Right lung (tissue), 10 donors: ENCODE results near the gene KRI1. TPM values are rescaled to one million over a fixed set of nuclear protein-coding genes. Genes with fewer than 3 reads are reported as not detected.
A peak's percentile ranks its signal among the peaks of the same experiment; 100 is the strongest.

Experiments used
- DNase-seq, 2 donors: peaks; one replicate each; pipeline ENCODE4 v3.0.0-alpha.2; 2013
- long read RNA-seq, 8 donors: transcript quantifications; one replicate each; lab custom pipeline, GENCODE V29; 2026
- polyA plus RNA-seq, 5 donors: library from polyadenylated mRNA; unstranded; fragments of 120-200 nt; gene quantifications; one replicate each; pipeline versions ENCODE4 v1.2.1 to v1.2.3, GENCODE V29; 2013; ENCODE audit warnings: inconsistent platforms in 1 of 5, low replicate concordance in 1 of 5; ENCODE audit not compliant: insufficient read length in 5 of 5, insufficient read depth in 1 of 5

The KRI1 gene
- 10 to 100 TPM; 25.4 to 38.2 (median 32.8) TPM for polyA plus RNA-seq
- long read RNA-seq, donor 1, partial matches to known transcripts: 0 of 6 reads
- long read RNA-seq, donor 1, other reads (novel, unspliced or antisense): 0 of 6 reads
- long read RNA-seq, donor 2, partial matches to known transcripts: 0 of 1 reads
- long read RNA-seq, donor 2, other reads (novel, unspliced or antisense): 0 of 1 reads
- long read RNA-seq, donor 3, partial matches to known transcripts: 34 of 37 reads
- long read RNA-seq, donor 3, other reads (novel, unspliced or antisense): 0 of 37 reads
- long read RNA-seq, donor 4: 0 reads
- long read RNA-seq, donor 5, partial matches to known transcripts: 0 of 4 reads
- long read RNA-seq, donor 5, other reads (novel, unspliced or antisense): 0 of 4 reads
- long read RNA-seq, donor 6, transcript KRI1-201 (19 exons, 3,023 nt): major isoform, 6 of 7 reads
- long read RNA-seq, donor 6, partial matches to known transcripts: 0 of 7 reads
- long read RNA-seq, donor 6, other reads (novel, unspliced or antisense): 0 of 7 reads
- long read RNA-seq, donor 7, partial matches to known transcripts: 0 of 2 reads
- long read RNA-seq, donor 7, other reads (novel, unspliced or antisense): 0 of 2 reads
- long read RNA-seq, donor 8, partial matches to known transcripts: 0 of 2 reads
- long read RNA-seq, donor 8, other reads (novel, unspliced or antisense): 0 of 2 reads

GRCh38 chr19:10565567-10566407 lies at the start of gene KRI1:
TSS of gene KRI1 (minus strand) at chr19:10566010. CDS start at chr19:10565999, 11 bp downstream.
- DNase-seq: peak; percentile 96

GRCh38 chr19:10612499-10613119 lies 46.8 kb upstream of the KRI1 start:
- peak in 1 of 2 donors; percentile 8 for DNase-seq

DNA sequence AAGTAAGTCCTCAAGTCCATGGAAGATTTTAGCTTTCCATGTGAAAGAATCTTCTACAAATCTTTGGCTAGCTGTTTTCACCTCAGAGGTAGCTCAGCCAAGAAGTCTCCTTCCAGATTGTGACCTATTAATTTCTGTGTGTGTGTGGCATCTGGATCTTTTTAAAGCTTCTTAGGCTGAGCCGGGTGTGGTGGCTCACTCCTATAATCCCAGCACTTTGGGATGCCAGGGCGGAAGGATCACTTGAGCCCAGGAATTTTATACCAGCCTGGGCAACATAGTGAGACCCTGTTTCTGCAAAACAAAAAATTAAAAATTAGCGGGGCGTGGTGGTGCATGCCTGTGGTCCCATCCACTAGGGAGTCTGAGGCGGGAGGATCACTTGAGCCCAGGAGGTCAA lies 46.1 kb upstream of the KRI1 start:
- no peak for DNase-seq

- DNase-seq: peak in 1 of 2 donors; percentile 3
Observed at GRCh38 chr19:10604460-10604980, 38.7 kb upstream of the KRI1 start.

DNA sequence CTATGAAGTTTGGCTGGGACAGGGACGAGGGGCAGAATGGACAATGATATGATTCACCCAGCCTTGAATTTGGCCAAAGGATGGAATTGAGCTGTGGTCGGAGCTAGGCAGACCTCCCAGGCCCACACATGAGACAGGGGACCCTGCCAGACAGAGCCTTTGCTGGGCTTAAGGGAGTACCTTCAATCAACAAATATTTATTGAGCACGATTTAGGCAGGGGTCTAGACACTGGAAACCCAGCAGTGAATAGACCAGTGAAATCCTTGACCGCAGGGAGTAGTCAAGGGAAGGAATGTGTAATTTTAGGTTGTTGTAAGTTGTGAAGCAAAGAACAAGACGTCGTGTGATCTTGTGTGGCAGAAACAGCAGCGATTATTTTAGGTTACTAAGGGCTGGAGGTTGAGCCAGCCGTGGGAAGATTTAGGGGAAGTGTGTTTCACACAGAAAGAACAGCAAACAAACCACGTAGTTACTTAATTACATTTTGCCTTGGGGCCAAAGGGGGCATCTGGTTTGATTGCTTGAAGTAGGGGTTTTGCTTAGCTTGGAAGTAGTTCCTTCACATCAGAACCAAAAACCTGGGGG lies 38.2 kb upstream of the KRI1 start:
- DNase-seq: peak in 1 of 2 donors; percentile 15

DNA sequence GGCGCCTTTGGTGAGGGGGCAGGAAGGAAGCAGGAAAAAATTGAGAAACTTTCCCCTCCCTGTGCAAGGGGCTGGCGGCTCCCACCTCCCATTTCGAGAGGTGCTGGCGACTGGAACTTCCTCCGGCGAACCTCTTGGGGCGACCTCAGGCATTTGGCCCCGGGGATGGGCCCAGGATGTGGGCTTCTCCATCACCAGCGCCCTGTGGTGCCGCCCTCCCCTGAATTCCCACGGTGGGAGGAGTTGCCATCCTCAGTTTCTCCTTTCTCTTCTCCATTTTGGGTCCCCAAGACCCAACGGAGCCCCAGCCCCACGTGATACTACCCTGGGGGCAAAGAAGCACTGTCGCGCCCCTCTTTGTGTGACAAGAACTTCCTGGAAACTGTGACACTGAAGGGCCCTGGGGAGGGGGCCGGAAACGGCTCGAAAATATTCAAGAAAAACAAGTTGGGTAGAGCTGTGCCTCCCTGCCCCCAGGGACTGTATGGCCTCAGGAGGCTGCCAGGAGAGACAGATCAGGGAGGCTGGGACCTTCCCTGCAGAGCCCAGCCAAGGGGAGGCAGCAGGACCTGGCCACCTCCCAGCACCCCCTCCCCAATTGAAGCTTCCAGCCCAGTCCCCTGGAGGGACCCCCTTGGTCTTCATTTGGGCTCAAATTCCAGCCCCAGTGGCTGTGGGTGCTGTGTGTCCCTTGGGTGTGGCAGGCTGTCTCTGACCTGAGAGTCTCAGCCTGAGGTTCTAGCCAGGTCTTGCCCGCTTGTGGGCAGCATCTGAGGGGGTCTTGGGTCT lies 37.5 kb upstream of the KRI1 start:
- peak; percentile 38 to 54 for DNase-seq

DNA sequence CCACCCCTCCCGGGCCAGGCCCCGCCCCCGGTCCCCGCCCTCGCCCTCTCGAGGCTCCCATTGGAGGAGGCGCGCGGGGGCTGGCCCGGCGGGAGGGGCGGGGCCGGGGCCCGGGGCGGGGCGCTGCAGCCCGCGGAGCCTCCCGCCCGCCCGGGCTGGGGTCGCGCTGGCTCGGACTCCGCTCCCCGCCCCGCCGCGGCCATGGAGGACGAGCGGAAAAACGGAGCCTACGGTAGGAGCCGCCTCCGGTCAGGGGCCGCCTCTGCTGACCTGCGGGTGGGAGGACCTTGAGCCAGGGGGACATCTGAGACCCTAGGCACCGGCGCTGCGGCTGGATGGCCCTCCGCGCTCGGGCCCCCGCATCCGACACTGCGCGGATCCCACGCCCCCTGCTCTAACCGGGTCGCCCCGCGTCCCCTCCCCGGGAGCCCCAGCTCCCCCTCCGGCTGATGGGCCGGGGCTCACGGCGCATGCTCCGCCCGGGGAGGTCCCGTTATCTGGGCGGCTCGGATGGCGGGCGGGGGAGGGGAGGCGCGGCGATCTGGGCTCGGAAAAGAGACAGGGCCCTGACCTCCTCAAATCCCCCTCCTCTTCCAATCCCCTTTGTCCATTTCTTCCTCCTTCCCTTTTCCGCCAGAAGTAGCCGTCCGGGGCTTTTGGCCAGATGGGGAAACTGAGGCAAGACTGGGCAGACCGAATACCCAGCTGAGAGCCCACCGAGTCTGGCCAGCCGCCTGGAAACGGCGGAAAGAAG lies 36.7 kb upstream of the KRI1 start:
- peak; percentile 67 to 68 for DNase-seq

GRCh38 chr19:10601999-10602329 lies 36.2 kb upstream of the KRI1 start:
- DNase-seq: no peak

- no peak for DNase-seq
Observed at GRCh38 chr19:10600149-10600548, 34.3 kb upstream of the KRI1 start.

GRCh38 chr19:10593820-10594637 lies 28.2 kb upstream of the KRI1 start:
- no peak for DNase-seq

DNA sequence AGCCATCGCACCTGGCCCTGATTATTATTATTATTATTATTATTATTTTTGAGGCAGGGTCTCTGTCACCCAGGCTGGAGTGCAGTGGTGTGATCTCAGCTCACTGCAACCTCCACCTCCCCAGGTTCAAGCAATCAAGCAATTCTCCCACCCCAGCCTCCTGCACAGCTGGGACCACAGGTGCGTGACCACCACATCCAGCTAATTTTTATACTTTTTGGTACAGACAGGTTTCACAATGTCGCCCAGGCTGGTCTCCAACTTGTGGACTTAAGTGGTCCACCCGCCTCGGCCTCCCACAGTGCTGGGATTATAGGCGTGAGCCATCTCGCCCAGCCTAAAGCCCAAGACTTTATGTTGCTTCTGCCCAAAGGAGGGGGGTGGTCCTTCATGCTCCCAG lies 27.3 kb upstream of the KRI1 start:
- DNase-seq: no peak

DNA sequence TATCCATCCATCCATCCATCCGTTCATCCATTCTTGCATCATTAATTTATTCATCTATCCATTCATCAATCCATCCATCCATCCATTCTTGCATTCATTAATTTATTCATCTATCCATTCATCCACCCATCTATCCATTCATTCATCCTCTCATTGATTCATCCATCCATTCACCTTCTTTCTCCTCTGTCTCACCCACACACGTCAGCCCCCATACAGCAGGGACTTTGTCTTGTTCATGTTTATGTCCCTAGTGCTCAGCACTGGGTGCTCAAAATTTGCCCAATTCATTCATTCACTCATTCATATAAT lies 22.0 kb upstream of the KRI1 start:
- no peak for DNase-seq

DNA sequence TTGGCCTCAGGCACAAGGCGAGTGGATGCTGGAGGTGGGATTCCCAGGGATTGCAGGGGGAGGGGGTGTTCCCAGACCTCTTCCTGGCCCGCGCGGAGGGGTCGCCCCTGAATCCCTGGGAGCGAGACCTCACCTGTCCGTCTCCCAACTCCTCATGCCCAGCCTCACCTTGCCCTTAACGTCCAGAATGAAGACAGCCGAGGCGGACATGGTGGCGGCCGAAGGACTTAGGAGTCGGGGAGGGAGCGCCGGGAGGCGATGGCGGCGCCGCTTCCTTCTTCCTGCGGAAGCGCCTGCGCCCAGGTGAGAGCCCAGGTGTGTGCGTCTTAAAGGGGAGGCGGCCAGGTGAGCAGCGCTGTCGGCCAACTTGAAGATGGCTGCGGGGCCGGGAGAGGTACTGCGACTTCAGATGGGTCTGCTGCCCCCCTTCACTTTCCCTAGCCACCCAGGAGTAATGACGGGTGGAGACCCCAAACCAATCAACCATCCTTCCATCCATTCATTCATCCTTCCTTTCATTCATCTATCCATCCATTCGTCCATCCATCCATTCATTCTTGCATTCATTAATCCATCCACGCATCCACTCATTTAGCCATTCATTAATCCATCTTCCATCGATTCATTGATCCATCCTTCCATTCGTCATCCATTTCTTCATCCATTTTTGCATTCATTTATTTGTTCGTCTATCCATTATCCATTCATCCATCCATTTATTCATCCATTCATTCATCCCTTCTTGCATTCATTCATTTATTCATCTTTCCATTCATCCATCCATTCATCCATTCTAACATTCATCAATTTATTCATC lies 21.4 kb upstream of the KRI1 start, which contains the start of gene AP1M2:
TSS of gene AP1M2 (minus strand) at position 291 of the 817 bp plus-strand sequence. CDS start at position 210, 81 bp downstream.
- no peak for DNase-seq

GRCh38 chr19:10586396-10586795 lies 20.6 kb upstream of the KRI1 start:
- DNase-seq: no peak

DNA sequence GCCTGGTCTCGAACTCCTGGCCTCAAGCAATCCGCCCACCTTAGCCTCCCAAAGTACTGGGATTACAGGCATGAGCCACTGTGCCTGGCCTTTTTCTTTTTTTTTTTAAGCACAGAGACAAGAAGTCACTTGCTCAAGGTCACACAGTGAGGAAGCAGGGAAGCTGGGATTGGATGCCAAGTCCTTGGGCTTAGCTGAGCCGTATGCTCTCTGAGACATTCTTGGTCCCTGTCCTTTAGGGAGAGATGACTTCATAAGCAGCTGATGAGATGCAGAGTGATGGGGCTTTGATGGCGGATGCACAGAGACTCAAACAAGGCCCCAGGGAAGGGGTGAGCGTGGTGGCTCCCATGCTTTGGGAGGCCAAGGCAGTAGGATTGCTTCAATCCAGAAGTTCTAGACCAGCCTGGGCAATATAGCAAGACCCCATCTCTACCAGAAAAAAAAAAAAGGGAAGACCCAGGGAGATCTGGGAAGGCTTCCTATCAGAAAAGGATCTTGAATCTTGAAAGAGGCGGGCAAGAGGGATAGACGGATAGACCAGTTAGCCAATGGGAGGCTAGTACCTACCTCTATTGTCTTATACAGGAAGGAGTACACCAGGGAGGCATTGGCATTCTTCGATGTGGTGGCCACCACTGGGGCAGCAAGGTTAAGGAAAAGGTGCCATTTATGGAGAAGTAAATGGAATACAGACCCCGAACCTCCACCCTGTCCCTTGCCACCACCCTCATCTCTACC lies 17.4 kb upstream of the KRI1 start:
- DNase-seq: no peak

GRCh38 chr19:10582091-10582490 lies 16.3 kb upstream of the KRI1 start:
- no peak for DNase-seq
